HepG2 (cell line): ENCODE results near the gene CALY. TPM values are rescaled to one million over a fixed set of nuclear protein-coding genes. Genes with fewer than 3 reads are reported as not detected.

Source experiments
- CAMTA2 ChIP-seq: sonication (generic); formaldehyde crosslinking; IDR thresholded peaks from 2 replicates; pipeline ENCODE4 v1.4.0; 2020; ENCODE audit warnings: mild to moderate bottlenecking, missing genetic modification reagents, borderline replicate concordance
- ETV5 ChIP-seq: IDR thresholded peaks from 2 replicates; pipeline ENCODE4 v1.6.1; 2018; ENCODE audit warnings: missing biosample characterization, missing genetic modification reagents, inconsistent platforms, borderline replicate concordance
- FOSL2 ChIP-seq: sonication (generic); formaldehyde crosslinking; IDR thresholded peaks from 2 replicates; pipeline ENCODE4 v1.4.0; 2020; ENCODE audit warnings: missing genetic modification reagents
- GMEB2 ChIP-seq: IDR thresholded peaks from 2 replicates; pipeline ENCODE4 v1.6.1; 2016; ENCODE audit warnings: missing biosample characterization, missing genetic modification reagents, low read depth
- HNF1A ChIP-seq, 2 experiments: sonication (generic) in 1 of 2; formaldehyde crosslinking in 1 of 2; IDR thresholded peaks; 2 replicates each; pipeline versions ENCODE4 v1.4.0 to v1.6.1; 2016 to 2020; ENCODE audit warnings: borderline replicate concordance in 1 of 2, low read depth in 1 of 2, mild to moderate bottlenecking in 1 of 2, missing genetic modification reagents in 1 of 2
- HNF4A ChIP-seq: sonication (generic); formaldehyde crosslinking; IDR thresholded peaks from 2 replicates; pipeline ENCODE4 v1.4.0; 2020; ENCODE audit warnings: missing genetic modification reagents
- SP2 ChIP-seq: sonication (generic); formaldehyde crosslinking; IDR thresholded peaks from 2 replicates; pipeline ENCODE4 v1.5.1; 2020; ENCODE audit warnings: mild to moderate bottlenecking, missing genetic modification reagents
- SP5 ChIP-seq: IDR thresholded peaks from 2 replicates; pipeline ENCODE4 v1.6.1; 2016; ENCODE audit warnings: low read depth, borderline replicate concordance
- TFDP1 ChIP-seq: IDR thresholded peaks from 2 replicates; pipeline ENCODE4 v1.6.1; 2016; ENCODE audit warnings: missing compliant biosample characterization, missing genetic modification reagents, borderline replicate concordance
- ZFAT ChIP-seq: sonication (generic); formaldehyde crosslinking; conservative IDR thresholded peaks from 2 replicates; pipeline ENCODE4 v1.8.1; 2023; ENCODE audit warnings: missing genetic modification reagents, inconsistent platforms
- ZFP62 ChIP-seq: sonication (generic); formaldehyde crosslinking; IDR thresholded peaks from 2 replicates; pipeline ENCODE4 v1.4.0; 2020; ENCODE audit warnings: missing genetic modification reagents
- ZNF367 ChIP-seq: sonication (generic); formaldehyde crosslinking; IDR thresholded peaks from 2 replicates; pipeline ENCODE4 v1.4.0; 2020; ENCODE audit warnings: missing genetic modification reagents, borderline replicate concordance
- ZNF503 ChIP-seq: sonication (generic); formaldehyde crosslinking; IDR thresholded peaks from 2 replicates; pipeline ENCODE4 v1.4.0; 2020; ENCODE audit warnings: missing genetic modification reagents
- ZNF557 ChIP-seq: sonication (generic); formaldehyde crosslinking; IDR thresholded peaks from 2 replicates; pipeline ENCODE4 v1.4.0; 2020; ENCODE audit warnings: missing genetic modification reagents
- ZNF615 ChIP-seq: sonication (generic); formaldehyde crosslinking; IDR thresholded peaks from 2 replicates; pipeline ENCODE4 v1.5.0; 2020; ENCODE audit warnings: mild to moderate bottlenecking, missing genetic modification reagents, borderline replicate concordance
- ZNF709 ChIP-seq: sonication (generic); formaldehyde crosslinking; IDR thresholded peaks from 2 replicates; pipeline ENCODE4 v1.5.0; 2020; ENCODE audit warnings: mild to moderate bottlenecking, missing genetic modification reagents
- ZNF740 ChIP-seq: sonication (generic); formaldehyde crosslinking; IDR thresholded peaks from 2 replicates; pipeline ENCODE4 v1.4.0; 2020; ENCODE audit warnings: missing genetic modification reagents
- ZNF788 ChIP-seq: sonication (generic); formaldehyde crosslinking; IDR thresholded peaks from 2 replicates; pipeline ENCODE4 v1.5.0; 2020; ENCODE audit warnings: mild to moderate bottlenecking, missing genetic modification reagents, borderline replicate concordance
- polyA plus RNA-seq, 8 experiments: library from polyadenylated mRNA; depleted of rRNA in 3 of 8; stranded (reverse) in 7 of 8; unstranded in 1 of 8; fragments of >200 nt; fragmentation: Illumina TruSeq in 4 of 8; extraction: Trizol in 4 of 8; gene quantifications; 2 replicates each; pipeline versions ENCODE4 v1.2.1 to v1.2.3, GENCODE V29; 2011 to 2016; ENCODE audit warnings: low read depth in 4 of 8, missing spikeins in 1 of 8, mixed read lengths in 1 of 8; ENCODE audit not compliant: insufficient read depth in 1 of 8
- total RNA-seq, 5 experiments: library from RNA; depleted of rRNA; stranded (reverse); fragments of >200 nt; fragmentation: Illumina TruSeq; extraction: Trizol; gene quantifications; 2 replicates each; pipeline ENCODE4 v1.2.3, GENCODE V29; 2016; ENCODE audit warnings: low read depth in 1 of 5

Gene CALY
- total and polyA plus RNA-seq, 2 of the 13 experiments (the other 11 are each of a cell fraction or from before 2014, with no cell fraction given) = 0.08 TPM; not detected in 1

- TF ChIP-seq ZNF503 (CRISPR knock-in tag) (no peak), TFDP1 (CRISPR knock-in tag) (peak; percentile 56; the same call in 1 of the 2 replicates), ZNF557 (no peak), HNF4A (CRISPR knock-in tag) (peak; percentile 59), ZFAT (CRISPR knock-in tag) (no peak), ZNF788 (peak; percentile 32; the same call in 1 of the 2 replicates), SP5 (CRISPR knock-in tag) (no peak), CAMTA2 (no peak), ZFP62 (CRISPR knock-in tag) (no peak), ZNF709 (CRISPR knock-in tag) (no peak), FOSL2 (CRISPR knock-in tag) (no peak), GMEB2 (CRISPR knock-in tag) (no peak), HNF1A (IDR thresholded peaks at IDR 0.05; ENCODE audit: low read depth) (no peak), HNF1A (CRISPR knock-in tag; IDR thresholded peaks at IDR 0.05; ENCODE audit: borderline replicate concordance) (no peak), ZNF615 (no peak), ZNF740 (no peak), SP2 (CRISPR knock-in tag) (no peak), ZNF367 (CRISPR knock-in tag) (no peak), ETV5 (CRISPR knock-in tag) (peak; percentile 8; the same call in 1 of the 2 replicates)
Observed at GRCh38 chr10:133277993-133278576, 58.6 kb downstream of the CALY start (continued).
